ENCODE measurements around the gene ESPL1.

ESPL1 gene

DNA sequence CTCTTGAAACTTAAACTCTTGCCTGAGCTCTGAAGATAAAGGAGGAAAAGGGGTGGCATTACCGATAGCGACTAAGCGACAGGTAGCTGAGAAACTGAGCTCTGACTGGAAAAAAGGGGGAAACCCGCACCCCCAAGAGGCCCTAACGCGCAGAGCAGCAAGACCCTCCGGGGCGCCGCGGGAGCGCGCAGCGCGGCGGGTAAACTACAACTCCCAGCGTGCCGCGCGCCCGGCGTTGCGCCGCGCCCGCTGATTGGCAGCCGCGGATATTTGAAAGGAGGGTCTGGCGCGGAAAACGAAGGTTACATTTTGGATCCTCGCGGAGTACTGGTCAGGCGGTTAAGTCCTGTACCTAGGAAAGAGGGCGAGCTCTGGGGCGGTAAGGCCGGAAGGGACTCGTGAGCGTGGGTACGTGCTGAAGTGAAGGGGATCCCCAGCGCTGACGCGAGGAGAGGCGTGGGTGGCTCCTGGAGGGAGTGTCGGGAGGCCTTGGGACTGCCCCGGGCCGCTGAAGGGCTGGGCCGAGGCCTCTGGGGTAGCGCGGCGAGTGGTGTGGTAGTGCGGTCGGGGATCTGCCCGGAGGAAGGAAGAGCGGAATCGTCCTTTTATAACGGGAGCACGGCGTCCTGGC, at the start of gene ESPL1:
ESPL1 (plus strand) TSS at position 301 of the 631 bp plus-strand sequence. CDS start 468 bp downstream, outside the sequence.
- Mint-ChIP-seq H3K27me3 (no peaks in the 10 kb centered on the region), H3K4me3 (peak within 1 kb of the TSS; percentile 98), H3K27ac (peak within 1 kb of the TSS; percentile 99), H3K36me3 (ENCODE audit: low read depth) (peaks cover 50% of the 10 kb centered on the region), H3K9me3 (no peaks in the 10 kb centered on the region), H3K4me1 (ENCODE audit: low read depth) (peaks cover 41% of the 10 kb centered on the region)
- DNase-seq: peak; percentile 89

DNA sequence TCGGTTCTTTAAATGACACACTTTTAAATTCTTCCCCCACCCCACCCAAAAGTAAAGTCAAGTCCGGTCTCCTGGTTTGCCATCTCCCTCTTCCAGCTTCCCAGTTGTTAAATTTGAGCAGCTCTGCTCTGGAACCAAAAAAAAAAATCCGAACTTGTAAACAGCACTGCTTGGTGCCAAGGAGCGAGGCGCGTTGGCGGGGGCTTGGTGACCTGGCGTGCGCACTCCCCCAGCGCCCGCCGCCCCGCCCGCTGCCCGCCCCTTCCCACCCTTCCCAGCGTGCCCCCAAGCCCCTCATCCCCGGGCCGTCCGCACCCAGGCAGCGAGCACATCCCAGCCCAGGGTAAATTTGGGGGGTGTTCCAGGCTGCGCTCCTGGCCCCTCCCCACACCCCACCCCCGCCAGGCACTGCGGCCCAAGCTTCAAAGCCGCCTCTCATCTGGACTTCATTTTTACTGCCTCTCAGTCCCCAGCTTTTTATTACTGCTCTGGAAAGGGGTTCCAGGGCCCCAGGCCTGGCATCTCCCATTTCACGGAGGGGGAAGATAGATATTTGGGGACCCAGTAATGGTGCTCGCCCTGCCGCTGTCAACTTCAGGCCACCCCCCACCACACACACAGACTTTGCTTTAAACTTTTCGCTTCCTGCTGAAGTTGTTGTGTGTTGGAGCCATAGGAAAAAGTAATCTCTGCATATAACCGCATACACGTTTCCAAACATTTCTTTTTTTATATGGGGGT, 49.4 kb upstream of the ESPL1 start:
- Mint-ChIP-seq H3K36me3 (ENCODE audit: low read depth) (peaks cover 37% of the 10 kb centered on the region), H3K4me1 (ENCODE audit: low read depth) (peaks cover 80% of the 10 kb centered on the region), H3K4me3 (peak overlapping the region; percentile 89), H3K27me3 (no peaks in the 10 kb centered on the region), H3K9me3 (no peaks in the 10 kb centered on the region), H3K27ac (peak overlapping the region; percentile 96)
- DNase-seq: peak; percentile 63

DNA sequence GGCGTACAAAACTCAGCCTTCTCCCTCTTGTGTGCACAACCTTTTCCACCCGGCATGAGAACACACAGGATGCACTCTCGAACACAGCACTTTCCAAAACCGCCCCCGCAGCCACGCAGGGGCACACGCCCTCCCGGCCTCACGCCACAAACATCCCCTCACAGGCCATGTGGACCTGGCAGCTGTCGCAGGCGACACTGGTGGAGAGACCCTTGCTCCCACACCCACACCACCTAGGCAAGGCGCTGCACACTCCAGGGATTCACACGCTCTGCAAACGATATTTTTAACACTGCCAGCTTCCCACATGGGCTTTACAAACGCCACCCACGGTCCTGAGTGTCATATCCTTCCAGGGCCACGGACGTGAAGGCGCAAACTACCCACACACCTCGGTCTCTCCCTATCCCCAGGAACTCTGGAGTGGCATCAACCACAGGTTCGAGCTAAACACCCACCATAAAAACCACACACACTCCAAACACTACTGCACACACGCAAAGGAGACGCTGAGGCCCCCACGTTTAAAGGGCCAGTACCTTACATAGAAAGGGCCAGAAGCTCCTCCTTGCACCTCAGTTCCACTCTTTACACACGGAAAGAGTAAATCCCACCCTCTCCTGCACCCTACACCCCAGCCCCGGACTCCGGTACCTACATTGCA, 48.7 kb upstream of the ESPL1 start:
- Mint-ChIP-seq H3K27ac (peak overlapping the region; percentile 96), H3K4me1 (ENCODE audit: low read depth) (peaks cover 80% of the 10 kb centered on the region), H3K36me3 (ENCODE audit: low read depth) (peaks cover 30% of the 10 kb centered on the region), H3K9me3 (no peaks in the 10 kb centered on the region), H3K4me3 (peak overlapping the region; percentile 89), H3K27me3 (no peaks in the 10 kb centered on the region)
- DNase-seq: peak; percentile 84

- Mint-ChIP-seq H3K36me3 (ENCODE audit: low read depth) (peaks cover 25% of the 10 kb centered on the region), H3K4me1 (ENCODE audit: low read depth) (peaks cover 84% of the 10 kb centered on the region), H3K27ac (peak overlapping the region; percentile 96), H3K9me3 (no peaks in the 10 kb centered on the region), H3K4me3 (peak overlapping the region; percentile 89), H3K27me3 (no peaks in the 10 kb centered on the region)
- peak; percentile 84 for DNase-seq
These were observed 48.0 kb upstream of the ESPL1 start for GRCh38 chr12:53219956-53220693.

GRCh38 chr12:53220694-53221202, 47.4 kb upstream of the ESPL1 start:
- H3K4me1 Mint-ChIP-seq (ENCODE audit: low read depth): peaks cover 84% of the 10 kb centered on the region
- H3K27me3 Mint-ChIP-seq: no peaks in the 10 kb centered on the region
- no peaks in the 10 kb centered on the region for H3K9me3 Mint-ChIP-seq
- DNase-seq: no peak
- H3K36me3 Mint-ChIP-seq (ENCODE audit: low read depth): peaks cover 20% of the 10 kb centered on the region
- H3K27ac Mint-ChIP-seq: peak overlapping the region; percentile 91
- H3K4me3 Mint-ChIP-seq: peak overlapping the region; percentile 89

- H3K4me1 Mint-ChIP-seq (ENCODE audit: low read depth): peaks cover 80% of the 10 kb centered on the region
- H3K4me3 Mint-ChIP-seq: peak overlapping the region; percentile 89
- no peaks in the 10 kb centered on the region for H3K9me3 Mint-ChIP-seq
- H3K36me3 Mint-ChIP-seq (ENCODE audit: low read depth): peaks cover 16% of the 10 kb centered on the region
- H3K27me3 Mint-ChIP-seq: no peaks in the 10 kb centered on the region
- DNase-seq: peak; percentile 85
- peak overlapping the region; percentile 91 for H3K27ac Mint-ChIP-seq
These were observed 46.7 kb upstream of the ESPL1 start for GRCh38 chr12:53221203-53222080.

DNA sequence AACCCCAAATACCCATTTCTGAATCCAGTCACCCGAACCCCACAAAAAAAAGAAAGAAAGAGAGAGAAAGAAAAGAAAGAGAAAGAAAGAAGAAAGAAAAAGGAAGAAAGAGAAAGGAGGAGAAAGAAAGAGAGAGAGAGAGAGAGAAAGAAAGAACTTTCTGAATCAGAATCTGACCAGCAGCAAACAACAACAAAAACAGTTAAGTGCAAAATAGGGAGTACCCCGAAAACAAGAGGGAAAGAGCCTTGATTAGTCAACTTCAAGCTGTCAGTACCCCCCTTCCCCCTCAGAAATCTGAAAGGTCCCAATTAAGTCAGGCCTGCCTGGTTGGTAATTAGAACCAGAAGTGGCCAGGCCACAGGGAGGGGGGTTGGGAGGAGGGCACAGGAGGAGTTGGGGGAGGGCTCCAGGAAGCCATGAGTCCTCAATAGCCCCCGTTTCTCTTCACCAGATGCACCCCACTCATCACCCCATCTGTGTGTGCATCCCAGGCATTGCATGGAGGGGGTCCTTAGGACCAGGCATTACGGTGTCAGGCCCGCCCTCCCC, 45.9 kb upstream of the ESPL1 start:
- peak overlapping the region; percentile 69 for H3K4me3 Mint-ChIP-seq

DNA sequence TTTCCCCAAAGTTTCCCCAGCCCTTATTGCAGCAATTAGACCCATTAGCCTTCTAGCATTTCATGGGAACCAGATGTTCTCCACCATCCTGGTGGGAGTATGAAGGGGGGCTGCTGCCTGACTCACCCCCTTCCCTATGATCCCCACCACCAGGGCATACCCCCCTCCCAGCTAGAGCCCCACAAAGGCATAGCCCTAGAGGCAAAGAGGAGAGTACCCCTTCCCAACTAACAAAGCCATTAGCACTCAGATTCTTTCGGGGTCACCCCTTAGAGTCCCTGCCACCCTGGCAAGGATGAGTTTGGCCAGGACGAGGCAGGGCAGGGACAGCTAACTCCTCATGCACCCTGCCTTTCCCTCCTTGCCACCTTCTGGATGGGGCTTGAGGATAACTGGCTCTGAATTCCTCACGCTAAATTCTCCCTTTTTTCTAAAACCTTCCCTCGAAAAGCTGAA, 45.3 kb upstream of the ESPL1 start:
- peak overlapping the region; percentile 68 for H3K27ac Mint-ChIP-seq

More for the DNA sequence above, 45.9 kb upstream of the ESPL1 start:
- Mint-ChIP-seq H3K27me3 (no peaks in the 10 kb centered on the region), H3K36me3 (ENCODE audit: low read depth) (peaks cover 20% of the 10 kb centered on the region), H3K27ac (peak overlapping the region; percentile 83), H3K4me1 (ENCODE audit: low read depth) (peaks cover 77% of the 10 kb centered on the region), H3K9me3 (no peaks in the 10 kb centered on the region)
- no peak for DNase-seq

GRCh38 chr12:53223389-53224060, 44.6 kb upstream of the ESPL1 start:
- Mint-ChIP-seq H3K4me3 (peak overlapping the region; percentile 69), H3K27ac (peak overlapping the region; percentile 84), H3K36me3 (ENCODE audit: low read depth) (peaks cover 18% of the 10 kb centered on the region), H3K27me3 (no peaks in the 10 kb centered on the region), H3K9me3 (no peaks in the 10 kb centered on the region), H3K4me1 (ENCODE audit: low read depth) (peaks cover 73% of the 10 kb centered on the region)
- peak; percentile 57 for DNase-seq

More for the DNA sequence above, 45.3 kb upstream of the ESPL1 start:
- no peaks in the 10 kb centered on the region for H3K9me3 Mint-ChIP-seq
- no peak for DNase-seq
- peaks cover 20% of the 10 kb centered on the region for H3K36me3 Mint-ChIP-seq (ENCODE audit: low read depth)
- H3K27me3 Mint-ChIP-seq: no peaks in the 10 kb centered on the region
- H3K4me3 Mint-ChIP-seq: peak overlapping the region; percentile 69
- H3K4me1 Mint-ChIP-seq (ENCODE audit: low read depth): peaks cover 73% of the 10 kb centered on the region

GRCh38 chr12:53224061-53224896, 43.8 kb upstream of the ESPL1 start:
- Mint-ChIP-seq H3K27me3 (no peaks in the 10 kb centered on the region), H3K27ac (peak overlapping the region; percentile 84), H3K4me1 (ENCODE audit: low read depth) (peaks cover 73% of the 10 kb centered on the region), H3K36me3 (ENCODE audit: low read depth) (peaks cover 13% of the 10 kb centered on the region), H3K4me3 (peak overlapping the region; percentile 48), H3K9me3 (no peaks in the 10 kb centered on the region)
- DNase-seq: no peak

DNA sequence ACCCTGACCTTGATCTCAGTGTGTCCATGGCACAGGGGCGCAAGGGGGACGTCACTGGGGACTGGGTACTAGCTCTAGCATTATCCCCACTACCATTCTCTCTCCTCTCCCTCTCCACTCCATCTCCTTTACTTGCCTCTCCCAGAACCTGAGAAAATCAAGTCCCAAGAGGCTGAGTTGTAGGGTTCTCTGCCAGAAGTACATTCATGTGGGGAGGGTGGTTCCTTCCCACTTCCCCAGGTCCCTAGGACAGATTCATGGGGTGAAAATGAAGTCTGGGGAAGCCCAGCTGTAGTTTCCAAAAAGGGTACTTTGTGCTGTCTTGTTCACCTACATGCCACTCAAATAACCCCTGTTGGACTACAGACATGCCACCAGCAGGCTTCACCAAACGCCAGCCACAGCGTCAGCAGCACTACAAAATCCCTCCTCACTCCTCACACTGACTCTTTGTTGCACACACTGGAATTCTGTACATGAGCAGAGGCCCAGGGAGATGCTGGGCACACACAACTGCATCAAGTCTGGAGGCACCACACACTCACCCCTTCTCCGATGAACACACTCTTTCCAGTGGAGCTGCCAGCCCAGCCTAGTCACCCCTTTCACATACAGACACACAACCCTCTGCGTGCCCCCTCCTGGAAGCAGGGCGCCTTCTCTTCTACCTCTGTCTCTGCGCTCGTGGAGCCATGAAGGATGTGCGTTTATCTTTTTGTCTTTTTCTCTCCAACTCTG, 43.0 kb upstream of the ESPL1 start:
- Mint-ChIP-seq H3K9me3 (no peaks in the 10 kb centered on the region), H3K4me1 (ENCODE audit: low read depth) (peaks cover 76% of the 10 kb centered on the region), H3K36me3 (ENCODE audit: low read depth) (peaks cover 8% of the 10 kb centered on the region), H3K4me3 (no peak overlapping the region), H3K27me3 (no peaks in the 10 kb centered on the region), H3K27ac (peak overlapping the region; percentile 31)
- no peak for DNase-seq

Measured in activated T-cell treated with anti-CD3 and anti-CD28 coated beads, Interleukin-2, amount 50 U/mL, for 24 hours (primary cell).